Heart left ventricle (tissue), 16 donors: ENCODE data around the gene PRR5L. TPM values are rescaled to one million over a fixed set of nuclear protein-coding genes. Genes with fewer than 3 reads are reported as not detected.

Experiments
- ATAC-seq, 4 donors: fragments of 200-7000 bp; cut with Tn5 transposase; one replicate each; pipeline ENCODE4 v1.9.1; 2020 to 2022; ENCODE audit warnings: moderate library complexity in 4 of 4, mild to moderate bottlenecking in 3 of 4, moderate number of reproducible peaks in 1 of 4
- DNase-seq, 5 donors: peaks; one replicate each; pipeline ENCODE4 v3.0.0-alpha.2; 2020
- H3K27ac ChIP-seq, 12 donors: fragments of 200-600 bp; sonication (generic) in 4 of 12; one replicate each; pipeline versions ENCODE4 v1.5.0 to v1.8.0; 2016 to 2022; ENCODE audit warnings: mild to moderate bottlenecking in 2 of 12
- H3K27me3 ChIP-seq, 9 donors: fragments of 200-600 bp; sonication (generic) in 2 of 9; one replicate each; pipeline versions ENCODE4 v1.5.1 to v1.8.0; 2016 to 2022; ENCODE audit warnings: mild to moderate bottlenecking in 3 of 9
- H3K36me3 ChIP-seq, 9 donors: fragments of 200-600 bp; sonication (generic) in 2 of 9; one replicate each; pipeline versions ENCODE4 v1.5.0 to v1.8.0; 2018 to 2022; ENCODE audit warnings: mild to moderate bottlenecking in 2 of 9
- H3K4me1 ChIP-seq, 12 donors: fragments of 200-600 bp; sonication (generic) in 4 of 12; one replicate each; pipeline versions ENCODE4 v1.5.0 to v1.8.0; 2016 to 2022; ENCODE audit warnings: mild to moderate bottlenecking in 3 of 12
- H3K4me3 ChIP-seq, 12 donors: fragments of 200-600 bp; sonication (generic) in 4 of 12; one replicate each; pipeline versions ENCODE4 v1.5.0 to v1.8.0; 2017 to 2022; ENCODE audit warnings: mild to moderate bottlenecking in 9 of 12, moderate library complexity in 4 of 12
- H3K9me3 ChIP-seq, 12 donors: fragments of 200-600 bp; sonication (generic) in 4 of 12; one replicate each; pipeline versions ENCODE4 v1.5.0 to v1.8.0; 2016 to 2022; ENCODE audit warnings: mild to moderate bottlenecking in 1 of 12
- POLR2A ChIP-seq, 2 donors: fragments of 450-650 bp; IDR thresholded peaks; one replicate each; pipeline ENCODE4 v1.6.1; 2017; ENCODE audit warnings: antibody characterized with exemption in 2 of 2, mild to moderate bottlenecking in 2 of 2, moderate library complexity in 2 of 2
- WGBS, 4 donors: extraction: QIAGEN DNeasy Blood & Tissue Kit in 2 of 4; methylation state at CpG; one replicate each; pipeline versions ENCODE4 v1.1.5 to v1.1.7; 2013 to 2018; 5-methylcytosine and 5-hydroxymethylcytosine counted together
- intact Hi-C, 10 donors: fragments of 100-400 bp; cut with DNase I; formaldehyde crosslinking; loops; one replicate each; pipeline versions ENCODE4 v1.11.1 to v1.14.2; 2022
- polyA plus RNA-seq, 2 donors: library from polyadenylated mRNA; stranded (reverse); fragments of 200-250 nt; gene quantifications; one replicate each; pipeline ENCODE4 v1.2.3, GENCODE V29; 2013
- total RNA-seq, 9 donors: library from RNA; depleted of rRNA in 2 of 9; stranded (reverse); fragments of >200 nt in 2 of 9; fragmentation: NEBNext Ultra II Directional in 3 of 9; extraction: Animal tissue kit (Norgen Biotek cat#: 25700) in 3 of 9; gene quantifications; one replicate each; pipeline versions ENCODE4 v1.1.0 to v1.2.4, GENCODE V29; 2016 to 2023
- TF ChIP-seq, protein P1 (sequence below), 12 donors: fragments of 200-600 bp; sonication (generic) in 4 of 12; IDR thresholded peaks; one replicate each; pipeline versions ENCODE4 v1.5.0 to v1.8.0; 2018 to 2022; ENCODE audit warnings: antibody characterized with exemption in 12 of 12, mild to moderate bottlenecking in 5 of 12
- donor health status: ischemic (EF 13 %, LVEDD 7.1; RV severe dilation, severe dysfunction).
- donor health status: healthy with polysubstance abuse.
- donor health status: DM: no; HTN: yes; CAD: no.
- donor health status: DM: no; HTN: no; CAD: no.
- donor health status: ischemic (EF 25% LVEDD 6.9; RV normal size, moderate dysfunction).
- donor health status: ischemic (EF 25% LVEDD 5.7; RV mildly dilated, moderate dysfunction).
- donor health status: healthy.
- donor health status: DM: yes; HTN: yes; CAD: no.
- donor health status: ischemic (EF 35%, LVEDD 5.7; RV mildly dilated, moderate dysfunction).
- donor health status: nonischemic (EF 11% LVEDD 7.7; RV severe dilation, severe dysfunction).
- donor health status: DM: yes; HTN: yes; CAD: no.
- donor health status: PGD.
- donor health status: ischemic (EF 29% LVEDD 5.4; RV normal size, mild dysfunction).
- donor health status: nonischemic (EF 23%, LVEDD 6.1; RV moderate dilation, normal function).

Gene PRR5L
- total and polyA plus RNA-seq, 11 donors = 0.61 to 17.8 (median 3.1) TPM

GRCh38 chr11:36306888-36307287 is 10.8 kb downstream of the PRR5L start:
- TF ChIP-seq, protein P1, sequence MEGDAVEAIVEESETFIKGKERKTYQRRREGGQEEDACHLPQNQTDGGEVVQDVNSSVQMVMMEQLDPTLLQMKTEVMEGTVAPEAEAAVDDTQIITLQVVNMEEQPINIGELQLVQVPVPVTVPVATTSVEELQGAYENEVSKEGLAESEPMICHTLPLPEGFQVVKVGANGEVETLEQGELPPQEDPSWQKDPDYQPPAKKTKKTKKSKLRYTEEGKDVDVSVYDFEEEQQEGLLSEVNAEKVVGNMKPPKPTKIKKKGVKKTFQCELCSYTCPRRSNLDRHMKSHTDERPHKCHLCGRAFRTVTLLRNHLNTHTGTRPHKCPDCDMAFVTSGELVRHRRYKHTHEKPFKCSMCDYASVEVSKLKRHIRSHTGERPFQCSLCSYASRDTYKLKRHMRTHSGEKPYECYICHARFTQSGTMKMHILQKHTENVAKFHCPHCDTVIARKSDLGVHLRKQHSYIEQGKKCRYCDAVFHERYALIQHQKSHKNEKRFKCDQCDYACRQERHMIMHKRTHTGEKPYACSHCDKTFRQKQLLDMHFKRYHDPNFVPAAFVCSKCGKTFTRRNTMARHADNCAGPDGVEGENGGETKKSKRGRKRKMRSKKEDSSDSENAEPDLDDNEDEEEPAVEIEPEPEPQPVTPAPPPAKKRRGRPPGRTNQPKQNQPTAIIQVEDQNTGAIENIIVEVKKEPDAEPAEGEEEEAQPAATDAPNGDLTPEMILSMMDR (IDR thresholded peaks at IDR 0.05) = peak in 8 of 12 donors; percentile 10 to 46 (median 32)
- no peak for TF ChIP-seq POLR2A (IDR thresholded peaks at IDR 0.05)
- no peaks in the 10 kb centered on the region for H3K9me3 ChIP-seq
- no peak for DNase-seq
- H3K27ac ChIP-seq = no peak overlapping the region
- no peaks in the 10 kb centered on the region for H3K27me3 ChIP-seq
- WGBS, 4 donors = 43 to 48% (median 44%) methylated on average over 3 of the region's 3 CpGs
- peaks cover 0 to 20% (median 0%) of the 10 kb centered on the region in 12 donors for H3K4me1 ChIP-seq
- H3K36me3 ChIP-seq = no peaks in the 10 kb centered on the region
- no peak overlapping the region for H3K4me3 ChIP-seq
- intact Hi-C loops = loop anchor here in 5 of 10 donors (5.0 to 10.0 kb wide), 3 partner anchors 68 to 185 kb away; no protein-coding TSS in a partner anchor
- no peak for ATAC-seq

DNA sequence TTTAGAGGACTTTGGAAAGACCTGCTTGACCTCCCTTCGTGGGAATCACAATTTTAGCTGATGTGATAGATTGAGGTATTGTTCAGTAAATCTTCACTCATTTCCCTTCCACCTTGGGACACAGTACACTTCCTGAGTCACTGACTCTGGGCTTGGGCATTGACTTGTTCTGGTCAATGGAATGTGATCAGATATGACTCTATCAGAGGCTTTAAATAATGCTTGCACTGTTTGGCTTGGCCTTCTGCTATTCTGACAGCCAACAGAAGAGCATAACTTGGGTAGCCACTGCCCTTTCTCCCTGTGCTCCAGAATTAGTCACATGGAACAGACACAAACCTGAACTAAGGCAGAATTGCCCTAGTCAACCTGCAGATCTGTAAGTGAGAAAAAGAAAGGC is 12.5 kb downstream of the PRR5L start:
- Histone ChIP-seq H3K36me3 (no peaks in the 10 kb centered on the region), H3K4me3 (no peak overlapping the region), H3K4me1 (peaks cover 0 to 20% (median 0%) of the 10 kb centered on the region in 12 donors), H3K9me3 (no peaks in the 10 kb centered on the region), H3K27me3 (no peaks in the 10 kb centered on the region), H3K27ac (no peak overlapping the region)
- intact Hi-C loops = loop anchor here in 5 of 10 donors (5.0 to 10.0 kb wide), 3 partner anchors 66 to 184 kb away; no protein-coding TSS in a partner anchor
- DNase-seq = no peak
- 41 to 58% (median 56%) methylated on average over 1 of the region's 1 CpG for WGBS, 4 donors
- ATAC-seq = peak in 3 of 4 donors; percentile 24 to 75 (median 41)
- TF ChIP-seq, protein P1 (IDR thresholded peaks at IDR 0.05) = no peak
- TF ChIP-seq POLR2A (IDR thresholded peaks at IDR 0.05) = no peak

DNA sequence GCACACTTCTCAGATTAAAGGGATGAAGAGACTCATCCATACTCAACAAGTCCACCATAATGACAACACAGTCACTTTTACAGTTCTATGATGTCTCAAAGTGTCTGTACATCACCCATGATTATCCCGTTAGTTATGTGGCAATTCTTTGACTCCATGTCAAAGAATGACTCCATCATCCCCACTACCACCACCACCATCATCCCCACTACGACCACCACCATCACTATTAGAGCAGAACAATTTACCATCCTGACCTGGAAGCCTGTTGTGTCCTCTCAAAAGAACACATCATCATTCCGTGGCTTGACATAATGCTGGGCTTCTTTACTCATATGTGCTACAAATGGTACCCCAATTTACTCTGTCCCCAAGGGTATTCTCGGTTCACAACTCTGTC is 13.7 kb downstream of the PRR5L start:
- Histone ChIP-seq H3K36me3 (no peaks in the 10 kb centered on the region), H3K4me3 (no peak overlapping the region), H3K27me3 (no peaks in the 10 kb centered on the region), H3K27ac (no peak overlapping the region), H3K4me1 (peaks cover 0 to 18% (median 0%) of the 10 kb centered on the region in 12 donors), H3K9me3 (no peaks in the 10 kb centered on the region)
- intact Hi-C loops = loop anchor here in 5 of 10 donors (5.0 to 10.0 kb wide), 4 partner anchors 55 to 183 kb away; no protein-coding TSS in a partner anchor
- 92 to 96% (median 93%) methylated on average over 4 of the region's 4 CpGs for WGBS, 4 donors
- TF ChIP-seq, protein P1 (IDR thresholded peaks at IDR 0.05) = no peak
- TF ChIP-seq POLR2A (IDR thresholded peaks at IDR 0.05) = no peak
- ATAC-seq (no peak), DNase-seq (no peak)

GRCh38 chr11:36311926-36312595 is 16.0 kb downstream of the PRR5L start:
- DNase-seq (no peak), ATAC-seq (no peak)
- TF ChIP-seq, protein P1 (IDR thresholded peaks at IDR 0.05) = no peak
- no peak for TF ChIP-seq POLR2A (IDR thresholded peaks at IDR 0.05)
- H3K9me3 ChIP-seq = no peaks in the 10 kb centered on the region
- H3K27ac ChIP-seq = no peak overlapping the region
- H3K4me1 ChIP-seq = peaks cover 0 to 18% (median 0%) of the 10 kb centered on the region in 12 donors
- intact Hi-C loops = loop anchor here in 1 of 10 donors (10.0 kb wide), 1 partner anchor 53 kb away; no protein-coding TSS in a partner anchor
- no peaks in the 10 kb centered on the region for H3K36me3 ChIP-seq
- no peak overlapping the region for H3K4me3 ChIP-seq
- WGBS, 4 donors = 88 to 94% (median 91%) methylated on average over 4 of the region's 4 CpGs
- H3K27me3 ChIP-seq = no peaks in the 10 kb centered on the region
